BJ (cell line): ENCODE data around the gene SLC25A14. TPM values are rescaled to one million over a fixed set of nuclear protein-coding genes. Genes with fewer than 3 reads are reported as not detected.

Experiments
- CTCF ChIA-PET: fragments of 350-600 bp; formaldehyde crosslinking; extraction: SDS; loops from one replicate; lab custom pipeline; 2021; ENCODE audit warnings: antibody characterized with exemption, inconsistent platforms; lab: Yijun Ruan, JAX
- POLR2A ChIA-PET: fragments of 300-600 bp; sonication (Branson Sonifier 250); formaldehyde crosslinking; extraction: SDS; loops from one replicate; lab custom pipeline; 2021; ENCODE audit warnings: antibody characterized with exemption; lab: Charles Lee
- DNase-seq: peaks from one replicate; pipeline ENCODE4 v3.0.0-alpha.2; 2011; ENCODE audit warnings: low read depth
- H3K27me3 ChIP-seq: 2 replicates; pipeline ENCODE4 v1.6.0; 2011; ENCODE audit warnings: low read length; ENCODE audit not compliant: control insufficient read depth, insufficient read depth
- H3K36me3 ChIP-seq: 2 replicates; pipeline ENCODE4 v1.5.1; 2011; ENCODE audit warnings: low read length; ENCODE audit not compliant: control insufficient read depth, insufficient read depth
- H3K4me3 ChIP-seq: 2 replicates; pipeline ENCODE4 v1.5.1; 2011; ENCODE audit warnings: low read depth, mild to moderate bottlenecking, control low read depth, low read length
- CTCF ChIP-seq: IDR thresholded peaks from 2 replicates; pipeline ENCODE4 v1.5.1; 2011; ENCODE audit warnings: low read depth, mild to moderate bottlenecking, control low read depth, inconsistent platforms, low read length, moderate library complexity; ENCODE audit not compliant: insufficient read depth
- polyA minus RNA-seq: library from RNA; depleted of rRNA, polyadenylated mRNA; stranded (reverse); fragments of >200 nt; gene quantifications from 2 replicates; pipeline ENCODE4 v1.2.3, GENCODE V29; 2011; rRNA and poly(A)+ RNA removed
- polyA plus RNA-seq: library from polyadenylated mRNA; depleted of rRNA; stranded (reverse); fragments of >200 nt; gene quantifications from 2 replicates; pipeline ENCODE4 v1.2.3, GENCODE V29; 2011; rRNA removed

SLC25A14 gene, protein sequence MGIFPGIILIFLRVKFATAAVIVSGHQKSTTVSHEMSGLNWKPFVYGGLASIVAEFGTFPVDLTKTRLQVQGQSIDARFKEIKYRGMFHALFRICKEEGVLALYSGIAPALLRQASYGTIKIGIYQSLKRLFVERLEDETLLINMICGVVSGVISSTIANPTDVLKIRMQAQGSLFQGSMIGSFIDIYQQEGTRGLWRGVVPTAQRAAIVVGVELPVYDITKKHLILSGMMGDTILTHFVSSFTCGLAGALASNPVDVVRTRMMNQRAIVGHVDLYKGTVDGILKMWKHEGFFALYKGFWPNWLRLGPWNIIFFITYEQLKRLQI
- polyA plus RNA-seq (11.0 and 18.7 TPM in 2 replicates), polyA minus RNA-seq (4.6 and 12.0 TPM in 2 replicates)

DNA sequence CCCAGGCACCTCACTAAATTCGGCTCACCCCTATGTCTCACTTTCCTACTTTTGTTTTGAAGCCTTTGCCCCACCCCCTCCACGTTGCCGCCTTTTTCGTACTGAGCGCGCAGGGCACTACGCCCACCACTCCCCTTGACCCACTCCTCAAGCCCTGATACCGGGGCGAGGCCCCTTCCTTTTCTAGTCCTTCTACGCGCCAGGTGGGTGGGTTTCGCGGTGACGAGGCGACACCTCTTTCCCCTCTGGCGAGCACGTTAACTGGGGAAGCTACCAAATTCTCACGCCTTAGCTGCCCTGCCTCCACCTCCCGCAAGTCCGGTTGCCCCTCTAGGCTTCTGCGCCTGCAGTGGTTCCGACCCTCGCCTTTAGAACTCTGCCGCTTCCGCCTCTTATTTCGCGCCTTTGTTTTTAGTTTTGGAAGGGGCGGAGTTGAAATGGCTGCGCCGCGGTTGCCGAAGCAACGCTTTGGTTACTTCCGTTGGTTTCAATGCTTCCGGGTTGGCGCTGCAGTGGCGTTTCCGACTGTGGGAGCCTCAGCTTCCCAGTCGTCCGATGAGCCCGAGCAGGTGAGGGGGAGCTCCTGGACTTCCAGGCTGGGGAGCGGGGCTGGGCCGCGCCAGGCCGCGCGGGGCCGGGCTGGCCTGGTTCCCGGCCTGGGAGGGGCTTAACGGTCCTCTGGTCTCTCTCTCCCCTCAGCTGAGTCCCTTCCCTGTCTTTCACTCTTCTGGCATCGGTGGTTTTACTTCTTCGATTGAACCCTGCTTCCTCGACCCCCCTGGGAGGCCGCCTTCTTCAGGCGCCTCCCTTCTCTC lies at the start of gene SLC25A14:
SLC25A14 (plus strand) TSS at position 512 of the 815 bp plus-strand sequence. CDS start 360 bp downstream, outside the sequence.
- no peak for TF ChIP-seq CTCF
- H3K27me3 ChIP-seq: no peaks in the 10 kb centered on the region
- H3K36me3 ChIP-seq: no peaks in the 10 kb centered on the region
- no peak for DNase-seq
- peak within 1 kb of the TSS; percentile 78 for H3K4me3 ChIP-seq
- ChIA-PET POLR2A (no interaction called here), CTCF (interaction anchor here (0.6 kb wide), 1 partner anchor 26 kb away, joined by 3 read pairs; no protein-coding TSS in a partner anchor)

- Histone ChIP-seq H3K36me3 (no peaks in the 10 kb centered on the region), H3K27me3 (peaks cover 2% of the 10 kb centered on the region), H3K4me3 (no peak overlapping the region)
- no peak for TF ChIP-seq CTCF
- ChIA-PET POLR2A (no interaction called here), CTCF (no interaction called here)
- no peak for DNase-seq
These were observed 44.0 kb upstream of the SLC25A14 start for GRCh38 chrX:130295519-130296296.

DNA sequence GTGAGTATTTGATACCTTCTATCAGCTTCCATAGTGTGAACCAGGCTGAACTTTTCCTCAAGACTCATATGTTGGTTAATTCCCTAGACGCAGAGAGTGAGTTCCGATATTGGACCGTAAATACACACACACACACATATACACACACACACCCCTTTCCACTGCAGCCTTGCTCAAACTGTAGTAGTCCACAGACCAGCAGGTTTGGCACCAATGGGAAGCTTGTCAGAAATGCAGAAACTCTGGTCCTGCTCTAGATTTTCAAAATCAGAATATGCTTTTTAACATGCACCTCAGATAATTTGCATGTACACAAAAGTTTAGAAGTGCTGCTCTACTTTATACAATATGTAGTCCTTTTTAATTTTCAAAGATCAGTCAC lies 43.4 kb upstream of the SLC25A14 start:
- no peak for DNase-seq
- no peaks in the 10 kb centered on the region for H3K36me3 ChIP-seq
- peaks cover 2% of the 10 kb centered on the region for H3K27me3 ChIP-seq
- TF ChIP-seq CTCF: no peak
- ChIA-PET POLR2A (no interaction called here), CTCF (no interaction called here)
- H3K4me3 ChIP-seq: no peak overlapping the region

GRCh38 chrX:130296743-130297142 lies 43.0 kb upstream of the SLC25A14 start:
- CTCF ChIA-PET: no interaction called here
- no peak for TF ChIP-seq CTCF
- no peaks in the 10 kb centered on the region for H3K36me3 ChIP-seq
- DNase-seq: no peak
- H3K27me3 ChIP-seq: peaks cover 2% of the 10 kb centered on the region
- H3K4me3 ChIP-seq: no peak overlapping the region
- POLR2A ChIA-PET: no interaction called here
